Measurements from ENCODE around the gene SNCAIP.

DNA sequence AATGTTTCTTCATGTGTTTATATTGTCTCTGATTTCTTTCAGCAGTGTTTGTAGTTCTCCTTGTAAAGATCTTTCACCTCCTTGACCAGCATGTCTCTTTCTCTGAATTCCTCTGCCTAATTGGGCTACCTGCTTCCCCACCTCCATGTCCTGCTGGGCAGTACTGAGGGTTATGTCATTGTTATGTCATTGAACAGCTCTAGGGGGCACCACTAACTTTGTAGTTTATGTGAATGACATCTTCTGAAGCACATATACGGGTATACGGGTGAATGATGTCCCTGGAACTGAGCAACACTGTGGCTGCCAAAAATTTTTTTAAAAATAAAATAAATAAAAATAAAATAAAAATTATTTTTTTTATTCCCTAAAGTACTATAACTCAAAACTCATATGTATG is 16.9 kb upstream of the SNCAIP start:
- TF ChIP-seq, protein P1, sequence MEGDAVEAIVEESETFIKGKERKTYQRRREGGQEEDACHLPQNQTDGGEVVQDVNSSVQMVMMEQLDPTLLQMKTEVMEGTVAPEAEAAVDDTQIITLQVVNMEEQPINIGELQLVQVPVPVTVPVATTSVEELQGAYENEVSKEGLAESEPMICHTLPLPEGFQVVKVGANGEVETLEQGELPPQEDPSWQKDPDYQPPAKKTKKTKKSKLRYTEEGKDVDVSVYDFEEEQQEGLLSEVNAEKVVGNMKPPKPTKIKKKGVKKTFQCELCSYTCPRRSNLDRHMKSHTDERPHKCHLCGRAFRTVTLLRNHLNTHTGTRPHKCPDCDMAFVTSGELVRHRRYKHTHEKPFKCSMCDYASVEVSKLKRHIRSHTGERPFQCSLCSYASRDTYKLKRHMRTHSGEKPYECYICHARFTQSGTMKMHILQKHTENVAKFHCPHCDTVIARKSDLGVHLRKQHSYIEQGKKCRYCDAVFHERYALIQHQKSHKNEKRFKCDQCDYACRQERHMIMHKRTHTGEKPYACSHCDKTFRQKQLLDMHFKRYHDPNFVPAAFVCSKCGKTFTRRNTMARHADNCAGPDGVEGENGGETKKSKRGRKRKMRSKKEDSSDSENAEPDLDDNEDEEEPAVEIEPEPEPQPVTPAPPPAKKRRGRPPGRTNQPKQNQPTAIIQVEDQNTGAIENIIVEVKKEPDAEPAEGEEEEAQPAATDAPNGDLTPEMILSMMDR (IDR thresholded peaks at IDR 0.05; ENCODE audit: insufficient read depth, low read length): no peak
- no peak for TF ChIP-seq POLR2AphosphoS5 (IDR thresholded peaks at IDR 0.05; ENCODE audit: low read depth)
- no peak for TF ChIP-seq GABPA (IDR thresholded peaks at IDR 0.05; ENCODE audit: low read depth)
- TF ChIP-seq, protein P2, sequence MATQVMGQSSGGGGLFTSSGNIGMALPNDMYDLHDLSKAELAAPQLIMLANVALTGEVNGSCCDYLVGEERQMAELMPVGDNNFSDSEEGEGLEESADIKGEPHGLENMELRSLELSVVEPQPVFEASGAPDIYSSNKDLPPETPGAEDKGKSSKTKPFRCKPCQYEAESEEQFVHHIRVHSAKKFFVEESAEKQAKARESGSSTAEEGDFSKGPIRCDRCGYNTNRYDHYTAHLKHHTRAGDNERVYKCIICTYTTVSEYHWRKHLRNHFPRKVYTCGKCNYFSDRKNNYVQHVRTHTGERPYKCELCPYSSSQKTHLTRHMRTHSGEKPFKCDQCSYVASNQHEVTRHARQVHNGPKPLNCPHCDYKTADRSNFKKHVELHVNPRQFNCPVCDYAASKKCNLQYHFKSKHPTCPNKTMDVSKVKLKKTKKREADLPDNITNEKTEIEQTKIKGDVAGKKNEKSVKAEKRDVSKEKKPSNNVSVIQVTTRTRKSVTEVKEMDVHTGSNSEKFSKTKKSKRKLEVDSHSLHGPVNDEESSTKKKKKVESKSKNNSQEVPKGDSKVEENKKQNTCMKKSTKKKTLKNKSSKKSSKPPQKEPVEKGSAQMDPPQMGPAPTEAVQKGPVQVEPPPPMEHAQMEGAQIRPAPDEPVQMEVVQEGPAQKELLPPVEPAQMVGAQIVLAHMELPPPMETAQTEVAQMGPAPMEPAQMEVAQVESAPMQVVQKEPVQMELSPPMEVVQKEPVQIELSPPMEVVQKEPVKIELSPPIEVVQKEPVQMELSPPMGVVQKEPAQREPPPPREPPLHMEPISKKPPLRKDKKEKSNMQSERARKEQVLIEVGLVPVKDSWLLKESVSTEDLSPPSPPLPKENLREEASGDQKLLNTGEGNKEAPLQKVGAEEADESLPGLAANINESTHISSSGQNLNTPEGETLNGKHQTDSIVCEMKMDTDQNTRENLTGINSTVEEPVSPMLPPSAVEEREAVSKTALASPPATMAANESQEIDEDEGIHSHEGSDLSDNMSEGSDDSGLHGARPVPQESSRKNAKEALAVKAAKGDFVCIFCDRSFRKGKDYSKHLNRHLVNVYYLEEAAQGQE (IDR thresholded peaks at IDR 0.05; ENCODE audit: insufficient replicate concordance, low read depth): no peak
- TF ChIP-seq SPI1 (IDR thresholded peaks at IDR 0.05; ENCODE audit: borderline replicate concordance, low read depth): no peak
